D721Med (cell line): ENCODE results near the gene MAN1A1.

Experiments
- DNase-seq: peaks from one replicate; pipeline ENCODE4 v3.0.0; 2011; ENCODE audit warnings: low spot score; ENCODE audit not compliant: insufficient read length
- FAIRE-seq: peaks from 2 replicates; lab custom pipeline; 2011; peaks lifted over from hg19 to GRCh38; lab: Jason Lieb, UNC
- CTCF ChIP-seq: IDR thresholded peaks from 2 replicates; pipeline ENCODE4 v1.5.1; 2012; ENCODE audit warnings: mild to moderate bottlenecking, control low read depth; ENCODE audit not compliant: insufficient read depth; ENCODE audit errors: missing control alignments

MAN1A1 gene

GRCh38 chr6:119306396-119306968 is 43.1 kb downstream of the MAN1A1 start:
- no peak for DNase-seq
- TF ChIP-seq CTCF: no peak
- FAIRE-seq: no peak

GRCh38 chr6:119303164-119303887 is 46.2 kb downstream of the MAN1A1 start:
- no peak for FAIRE-seq

GRCh38 chr6:119301429-119301828 is 48.1 kb downstream of the MAN1A1 start:
- DNase-seq (no peak), FAIRE-seq (no peak)
- no peak for TF ChIP-seq CTCF

More at GRCh38 chr6:119303164-119303887, 46.2 kb downstream of the MAN1A1 start:
- no peak for DNase-seq
- TF ChIP-seq CTCF: no peak

- DNase-seq: no peak
- no peak for TF ChIP-seq CTCF
- FAIRE-seq: no peak
Observed at GRCh38 chr6:119299694-119300093, 49.9 kb downstream of the MAN1A1 start.

- FAIRE-seq: no peak
- TF ChIP-seq CTCF: no peak
- no peak for DNase-seq
Observed at GRCh38 chr6:119297049-119297448, 52.5 kb downstream of the MAN1A1 start.

- no peak for TF ChIP-seq CTCF
- FAIRE-seq (no peak), DNase-seq (no peak)
Observed at GRCh38 chr6:119296036-119297035, 53.2 kb downstream of the MAN1A1 start.
